H9 (cell line): Measurements from ENCODE around the gene KIF14. TPM values are rescaled to one million over a fixed set of nuclear protein-coding genes. Genes with fewer than 3 reads are reported as not detected.

ENCODE experiments used
- DNase-seq: peaks from one replicate; pipeline ENCODE4 v3.0.0-alpha.2; 2017
- H2AFZ ChIP-seq: one replicate; pipeline ENCODE4 v1.6.1; 2013; ENCODE audit warnings: mild to moderate bottlenecking, low read length, control low read depth, moderate library complexity
- H2AK5ac ChIP-seq: 2 replicates; pipeline ENCODE4 v1.6.1; 2013; ENCODE audit warnings: low read length, control low read depth, mixed read lengths; ENCODE audit not compliant: insufficient read length
- H2BK120ac ChIP-seq: one replicate; pipeline ENCODE4 v1.6.1; 2013; ENCODE audit warnings: low read depth, mild to moderate bottlenecking, low read length, control low read depth, inconsistent platforms; ENCODE audit not compliant: poor library complexity, severe bottlenecking
- H2BK12ac ChIP-seq: 2 replicates; pipeline ENCODE4 v1.6.1; 2013; ENCODE audit warnings: low read length, control low read depth, mixed read lengths, low read depth; ENCODE audit not compliant: insufficient read length
- H2BK15ac ChIP-seq: 2 replicates; pipeline ENCODE4 v1.6.1; 2013; ENCODE audit warnings: low read depth, low read length, control low read depth
- H2BK20ac ChIP-seq: one replicate; pipeline ENCODE4 v1.6.1; 2013; ENCODE audit warnings: low read depth, mild to moderate bottlenecking, low read length, control low read depth, inconsistent platforms; ENCODE audit not compliant: poor library complexity, severe bottlenecking
- H2BK5ac ChIP-seq: 2 replicates; pipeline ENCODE4 v1.6.1; 2013; ENCODE audit warnings: low read length, control low read depth, mixed read lengths; ENCODE audit not compliant: insufficient read length
- H3K14ac ChIP-seq: 2 replicates; pipeline ENCODE4 v1.6.1; 2013; ENCODE audit warnings: low read length, control low read depth; ENCODE audit not compliant: insufficient read depth
- H3K18ac ChIP-seq: 2 replicates; pipeline ENCODE4 v1.6.1; 2013; ENCODE audit warnings: low read depth, mild to moderate bottlenecking, mixed read lengths, low read length, control low read depth; ENCODE audit not compliant: insufficient read length
- H3K23ac ChIP-seq: 2 replicates; pipeline ENCODE4 v1.6.1; 2013; ENCODE audit warnings: low read length, control low read depth, mixed read lengths, low read depth; ENCODE audit not compliant: insufficient read length
- H3K23me2 ChIP-seq: 2 replicates; pipeline ENCODE4 v1.6.1; 2013; ENCODE audit warnings: low read depth, mild to moderate bottlenecking, mixed read lengths, low read length, control low read depth; ENCODE audit not compliant: insufficient read length, poor library complexity, severe bottlenecking
- H3K27ac ChIP-seq: 2 replicates; pipeline ENCODE4 v1.5.1; 2013; ENCODE audit warnings: low read length, control low read depth, mixed read lengths, low read depth; ENCODE audit not compliant: insufficient read length
- H3K27me3 ChIP-seq: 2 replicates; pipeline ENCODE4 v1.6.1; 2013; ENCODE audit warnings: low read length, control low read depth, inconsistent platforms; ENCODE audit not compliant: insufficient read depth
- H3K4ac ChIP-seq: 2 replicates; pipeline ENCODE4 v1.6.1; 2013; ENCODE audit warnings: low read depth, mild to moderate bottlenecking, control low read depth, inconsistent platforms, low read length, moderate library complexity
- H3K4me1 ChIP-seq: 2 replicates; pipeline ENCODE4 v1.6.1; 2013; ENCODE audit warnings: low read length, control low read depth, inconsistent platforms; ENCODE audit not compliant: insufficient read depth
- H3K4me2 ChIP-seq: 2 replicates; pipeline ENCODE4 v1.6.1; 2013; ENCODE audit warnings: low read length, control low read depth, mixed read lengths; ENCODE audit not compliant: insufficient read length, insufficient read depth
- H3K56ac ChIP-seq: 2 replicates; pipeline ENCODE4 v1.6.1; 2013; ENCODE audit warnings: low read depth, mild to moderate bottlenecking, mixed read lengths, low read length, control low read depth; ENCODE audit not compliant: insufficient read length
- H3K79me1 ChIP-seq: 2 replicates; pipeline ENCODE4 v1.6.1; 2013; ENCODE audit warnings: low read depth, mild to moderate bottlenecking, moderate library complexity, low read length, control low read depth, inconsistent platforms; ENCODE audit not compliant: insufficient read depth, poor library complexity, severe bottlenecking
- H3K79me2 ChIP-seq: 2 replicates; pipeline ENCODE4 v1.6.1; 2013; ENCODE audit warnings: low read length, control low read depth, inconsistent platforms; ENCODE audit not compliant: insufficient read depth
- H3K9ac ChIP-seq: 2 replicates; pipeline ENCODE4 v1.6.1; 2013; ENCODE audit warnings: low read length, control low read depth, mixed read lengths; ENCODE audit not compliant: insufficient read length; ENCODE audit errors: extremely low read depth
- H3K9me3 ChIP-seq: one replicate; pipeline ENCODE4 v1.6.1; 2013; ENCODE audit warnings: low read depth, low read length, inconsistent platforms; ENCODE audit not compliant: control insufficient read depth
- H3T11ph ChIP-seq: one replicate; pipeline ENCODE4 v1.6.1; 2013; ENCODE audit warnings: mild to moderate bottlenecking, low read length, control low read depth, inconsistent platforms
- H4K20me1 ChIP-seq: one replicate; pipeline ENCODE4 v1.6.1; 2013; ENCODE audit not compliant: control insufficient read depth, insufficient read length, insufficient read depth
- H4K5ac ChIP-seq: 2 replicates; pipeline ENCODE4 v1.6.1; 2013; ENCODE audit warnings: low read depth, mild to moderate bottlenecking, mixed read lengths, low read length, control low read depth; ENCODE audit not compliant: insufficient read length
- H4K8ac ChIP-seq: replicated peaks from 2 replicates; pipeline ENCODE4 v1.6.1; 2013; ENCODE audit warnings: low read length, control low read depth, mixed read lengths, low read depth; ENCODE audit not compliant: insufficient read length
- H4K91ac ChIP-seq: 2 replicates; pipeline ENCODE4 v1.6.1; 2013; ENCODE audit warnings: low read depth, mild to moderate bottlenecking, moderate library complexity, mixed read lengths, low read length, control low read depth; ENCODE audit not compliant: insufficient read length
- H3K27ac Mint-ChIP-seq, 3 experiments: 2 replicates in 2 of 3; 3 replicates in 1 of 3; pipeline ENCODE4 v1.8.0; 2020 to 2021; ENCODE audit warnings: mixed read lengths in 3 of 3, mild to moderate bottlenecking in 1 of 3, moderate library complexity in 1 of 3
- H3K27me3 Mint-ChIP-seq: 2 replicates; pipeline ENCODE4 v1.8.0; 2021; ENCODE audit warnings: low read depth, mild to moderate bottlenecking, moderate library complexity, mixed read lengths
- H3K36me3 Mint-ChIP-seq, 3 experiments: 2 replicates in 2 of 3; 3 replicates in 1 of 3; pipeline ENCODE4 v1.8.0; 2020 to 2021; ENCODE audit warnings: low read depth in 3 of 3, mixed read lengths in 3 of 3; ENCODE audit not compliant: insufficient read depth in 1 of 3
- H3K4me1 Mint-ChIP-seq, 2 experiments: 2 replicates each; pipeline ENCODE4 v1.8.0; 2020; ENCODE audit warnings: mixed read lengths in 2 of 2
- H3K4me3 Mint-ChIP-seq, 2 experiments: 2 replicates in 1 of 2; 3 replicates in 1 of 2; pipeline ENCODE4 v1.8.0; 2020 to 2021; ENCODE audit warnings: mild to moderate bottlenecking in 2 of 2, mixed read lengths in 2 of 2, moderate library complexity in 1 of 2
- H3K9me3 Mint-ChIP-seq, 2 experiments: 2 replicates in 1 of 2; 3 replicates in 1 of 2; pipeline ENCODE4 v1.8.0; 2020; ENCODE audit warnings: mild to moderate bottlenecking in 2 of 2, mixed read lengths in 2 of 2, moderate library complexity in 1 of 2
- CTCF ChIP-seq: fragments of 200-600 bp; sonication (generic); conservative IDR thresholded peaks from 3 replicates; pipeline ENCODE4 v1.8.0; 2021; ENCODE audit warnings: antibody characterized with exemption, mild to moderate bottlenecking
- WGBS: extraction: QIAGEN DNeasy Blood & Tissue Kit; methylation state at CpG from one replicate; pipeline ENCODE4 v1.1.7; 2013; ENCODE audit warnings: missing lambda C conversion rate, low lambda C conversion rate, mixed read lengths; ENCODE audit not compliant: insufficient read length; ENCODE audit errors: extremely low coverage; 5-methylcytosine and 5-hydroxymethylcytosine counted together
- total RNA-seq: library from RNA; stranded (reverse); gene quantifications from 2 replicates; pipeline ENCODE4 v1.2.1, GENCODE V29; 2021

The KIF14 gene
- total RNA-seq, 1 experiment from 2014 or later = 18.2 TPM

GRCh38 chr1:200642481-200642880 is 21.9 kb upstream of the KIF14 start:
- H3K56ac ChIP-seq = no peak overlapping the region
- H2BK15ac ChIP-seq = no peak overlapping the region
- Mint-ChIP-seq H3K9me3 (no peaks in the 10 kb centered on the region), H3K27me3 (no peaks in the 10 kb centered on the region), H3K4me1 (0 out of 4 replicates have a peak, but pooled peaks cover 0 to 2% of the 10 kb centered on the region in 2 experiments), H3K27ac (peak overlapping the region in 2 of 3 experiments; percentile 14 to 16; a peak in 1 of 7 replicates), H3K4me3 (no peak overlapping the region), H3K36me3 (peaks cover 3 to 33% (median 32%) of the 10 kb centered on the region in 3 experiments; a peak in 5 of 7 replicates)
- no peaks in the 10 kb centered on the region for H3K27me3 ChIP-seq
- no peaks in the 10 kb centered on the region for H4K20me1 ChIP-seq
- no peak overlapping the region for H3K4me2 ChIP-seq
- no peak overlapping the region for H2AK5ac ChIP-seq
- no peak for DNase-seq
- H3K9me3 ChIP-seq = no peaks in the 10 kb centered on the region
- H3K27ac ChIP-seq = no peak overlapping the region
- no peak overlapping the region for H4K8ac ChIP-seq
- TF ChIP-seq CTCF = no peak
- no peak overlapping the region for H3K4ac ChIP-seq
- H2BK5ac ChIP-seq = no peak overlapping the region
- H3K4me1 ChIP-seq = no peaks in the 10 kb centered on the region
- no peaks in the 10 kb centered on the region for H3K79me1 ChIP-seq
- no peaks in the 10 kb centered on the region for H3K79me2 ChIP-seq
- H3K23me2 ChIP-seq = no peaks in the 10 kb centered on the region
- H2AFZ ChIP-seq = no peak overlapping the region
- no peak overlapping the region for H3K9ac ChIP-seq
- H4K5ac ChIP-seq = no peak overlapping the region
- no peak overlapping the region for H3T11ph ChIP-seq
- no peak overlapping the region for H2BK120ac ChIP-seq
- H2BK12ac ChIP-seq = no peak overlapping the region
- H3K14ac ChIP-seq = no peak overlapping the region
- H3K23ac ChIP-seq = no peak overlapping the region
- WGBS = no CpG with 5 or more reads among the region's 6 CpGs
- H4K91ac ChIP-seq = no peak overlapping the region
- no peak overlapping the region for H3K18ac ChIP-seq
- H2BK20ac ChIP-seq = no peak overlapping the region
